Left ventricle myocardium inferior (tissue), 1 donor: ENCODE data around the gene LARGE1. TPM values are rescaled to one million over a fixed set of nuclear protein-coding genes. Genes with fewer than 3 reads are reported as not detected.

ENCODE experiments used
- DNase-seq: peaks from one replicate; pipeline ENCODE4 v3.0.0-alpha.2; 2020
- H3K27ac ChIP-seq: fragments of 200-600 bp; replicated peaks from 2 replicates; pipeline ENCODE4 v1.8.0; 2021
- H3K27me3 ChIP-seq: fragments of 200-600 bp; 2 replicates; pipeline ENCODE4 v1.8.0; 2021; ENCODE audit warnings: low read depth
- H3K36me3 ChIP-seq: fragments of 200-600 bp; 2 replicates; pipeline ENCODE4 v1.8.0; 2021
- H3K4me1 ChIP-seq: fragments of 200-600 bp; 2 replicates; pipeline ENCODE4 v1.8.0; 2021
- H3K4me3 ChIP-seq: fragments of 200-600 bp; 2 replicates; pipeline ENCODE4 v1.8.0; 2021; ENCODE audit warnings: mild to moderate bottlenecking, moderate library complexity
- H3K9me3 ChIP-seq: fragments of 200-600 bp; replicated peaks from 2 replicates; pipeline ENCODE4 v1.8.0; 2021
- CTCF ChIP-seq: fragments of 200-600 bp; IDR thresholded peaks from 2 replicates; pipeline ENCODE4 v1.8.0; 2021; ENCODE audit warnings: antibody characterized with exemption, mild to moderate bottlenecking, borderline replicate concordance
- intact Hi-C: fragments of 100-400 bp; cut with micrococcal nuclease; formaldehyde crosslinking; loops from one replicate; pipeline ENCODE4 v1.11.0; 2022
- total RNA-seq: library from RNA; stranded (reverse); fragmentation: NEBNext Ultra II Directional; extraction: Animal tissue kit (Norgen Biotek cat#: 25700); gene quantifications from one replicate; pipeline ENCODE4 v1.2.1, GENCODE V29; 2021
- donor health status: DM: no; HTN: yes; CAD: no; lungs with severe emphysema.

The LARGE1 gene
- total RNA-seq, 1 donor from 2014 or later, result 117 TPM

GRCh38 chr22:33880986-33881385 is 39.3 kb downstream of the LARGE1 start:
- no peak for TF ChIP-seq CTCF
- Histone ChIP-seq H3K4me1 (peaks cover 76% of the 10 kb centered on the region), H3K27ac (peak overlapping the region; percentile 33), H3K27me3 (no peaks in the 10 kb centered on the region), H3K36me3 (no peaks in the 10 kb centered on the region), H3K4me3 (no peak overlapping the region), H3K9me3 (no peaks in the 10 kb centered on the region)
- DNase-seq, result no peak
- intact Hi-C loops, result no loop called here

- Histone ChIP-seq H3K4me3 (no peak overlapping the region), H3K27me3 (no peaks in the 10 kb centered on the region), H3K36me3 (no peaks in the 10 kb centered on the region), H3K9me3 (no peaks in the 10 kb centered on the region), H3K27ac (peak overlapping the region; percentile 33), H3K4me1 (peaks cover 76% of the 10 kb centered on the region)
- no peak for DNase-seq
- TF ChIP-seq CTCF, result no peak
- intact Hi-C loops, result no loop called here
These were observed 40.5 kb downstream of the LARGE1 start for GRCh38 chr22:33879796-33880195.

- Histone ChIP-seq H3K4me1 (peaks cover 76% of the 10 kb centered on the region), H3K27me3 (no peaks in the 10 kb centered on the region), H3K4me3 (peak overlapping the region; percentile 25), H3K36me3 (no peaks in the 10 kb centered on the region), H3K27ac (peak overlapping the region; percentile 89), H3K9me3 (no peaks in the 10 kb centered on the region)
- intact Hi-C loops, result no loop called here
- peak; percentile 27 for DNase-seq
- TF ChIP-seq CTCF, result no peak
These were observed 45.0 kb downstream of the LARGE1 start for GRCh38 chr22:33875316-33875715.

- no peak for TF ChIP-seq CTCF
- Histone ChIP-seq H3K27ac (peak overlapping the region; percentile 89), H3K27me3 (no peaks in the 10 kb centered on the region), H3K36me3 (no peaks in the 10 kb centered on the region), H3K4me3 (no peak overlapping the region), H3K4me1 (peaks cover 77% of the 10 kb centered on the region), H3K9me3 (no peaks in the 10 kb centered on the region)
- intact Hi-C loops, result no loop called here
- DNase-seq, result no peak
These were observed 46.1 kb downstream of the LARGE1 start for GRCh38 chr22:33874206-33874605.

GRCh38 chr22:33873666-33874065 is 46.6 kb downstream of the LARGE1 start:
- no peak for TF ChIP-seq CTCF
- peaks cover 82% of the 10 kb centered on the region for H3K4me1 ChIP-seq
- peak overlapping the region; percentile 89 for H3K27ac ChIP-seq
- DNase-seq, result no peak
- H3K36me3 ChIP-seq, result no peaks in the 10 kb centered on the region
- H3K4me3 ChIP-seq, result no peak overlapping the region
- no peaks in the 10 kb centered on the region for H3K27me3 ChIP-seq
- intact Hi-C loops, result no loop called here
- H3K9me3 ChIP-seq, result no peaks in the 10 kb centered on the region

GRCh38 chr22:33873186-33873585 is 47.1 kb downstream of the LARGE1 start:
- H3K4me3 ChIP-seq, result peak overlapping the region; percentile 50
- no peaks in the 10 kb centered on the region for H3K36me3 ChIP-seq
- peaks cover 87% of the 10 kb centered on the region for H3K4me1 ChIP-seq
- intact Hi-C loops, result no loop called here
- no peaks in the 10 kb centered on the region for H3K9me3 ChIP-seq
- H3K27ac ChIP-seq, result peak overlapping the region; percentile 89
- no peak for TF ChIP-seq CTCF
- no peaks in the 10 kb centered on the region for H3K27me3 ChIP-seq
- DNase-seq, result peak; percentile 53
